NCI-H226 (cell line): Measurements from ENCODE around the gene ADORA2A.

Experiments used
- DNase-seq: peaks from one replicate; pipeline ENCODE4 v3.0.0-alpha.2; 2015

Gene ADORA2A

DNA sequence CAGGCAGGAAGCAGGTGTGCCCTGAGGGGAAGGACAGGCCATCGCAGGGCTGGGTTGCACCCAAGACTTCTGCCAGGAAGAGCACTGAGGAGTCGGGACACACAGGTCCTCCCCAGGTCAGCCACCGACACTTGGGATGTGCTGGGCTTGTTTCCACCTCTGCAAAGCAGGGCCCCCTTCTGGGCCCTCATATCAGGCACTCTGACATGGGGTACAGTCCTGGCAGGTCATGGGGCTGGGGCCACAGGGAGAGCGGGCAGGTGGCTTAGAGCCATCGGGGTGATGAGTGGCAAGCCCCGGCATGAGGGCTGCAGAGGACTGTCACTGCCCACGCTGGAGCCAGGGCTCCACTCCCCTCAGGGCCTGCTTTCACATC lies 7.9 kb upstream of the ADORA2A start:
- no peak for DNase-seq

DNA sequence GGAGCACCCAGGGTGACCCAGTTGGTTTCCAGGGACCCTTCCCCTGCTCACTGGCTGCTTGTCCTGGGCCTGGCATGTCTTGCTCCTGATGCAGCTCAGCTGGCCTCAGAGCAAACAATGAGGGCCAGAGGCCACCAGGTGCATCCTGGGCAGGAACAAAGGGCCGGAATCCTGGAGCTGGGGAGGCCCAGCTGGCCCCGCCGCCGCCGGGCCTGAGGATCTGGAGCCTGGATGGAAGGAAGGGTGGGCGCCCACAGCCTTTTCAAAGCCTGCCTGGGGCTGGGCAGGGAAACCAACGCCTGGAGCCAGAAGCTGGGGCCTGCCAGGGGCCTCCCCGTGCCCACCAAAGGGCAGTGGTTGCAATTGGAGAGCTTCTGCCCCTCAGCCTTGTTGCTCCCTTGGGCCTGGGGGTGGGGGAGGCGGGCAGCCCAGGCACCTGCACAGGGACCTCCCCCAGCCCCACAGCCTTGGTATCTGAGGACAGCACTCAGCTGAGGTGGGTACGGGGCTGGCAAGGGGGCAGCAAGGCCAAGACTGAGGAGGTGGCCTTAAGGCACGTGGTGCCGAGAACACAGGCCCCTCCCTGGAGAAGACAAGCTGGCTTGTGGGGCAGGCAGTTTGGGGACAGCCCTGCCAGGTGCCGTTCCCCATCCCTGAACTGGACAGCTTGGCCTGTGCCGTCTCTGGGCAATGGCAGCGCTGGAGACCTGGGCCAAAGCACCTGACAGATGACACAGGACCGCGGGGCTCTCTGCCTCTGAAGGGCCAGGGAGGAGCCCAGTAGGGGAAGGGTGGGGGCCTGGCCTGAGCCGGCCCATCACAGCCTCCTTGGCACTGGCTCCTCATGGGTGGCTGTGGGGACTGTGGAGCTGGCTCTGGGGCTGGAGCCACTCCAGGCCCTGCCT lies 7.1 kb upstream of the ADORA2A start:
- DNase-seq = no peak

DNA sequence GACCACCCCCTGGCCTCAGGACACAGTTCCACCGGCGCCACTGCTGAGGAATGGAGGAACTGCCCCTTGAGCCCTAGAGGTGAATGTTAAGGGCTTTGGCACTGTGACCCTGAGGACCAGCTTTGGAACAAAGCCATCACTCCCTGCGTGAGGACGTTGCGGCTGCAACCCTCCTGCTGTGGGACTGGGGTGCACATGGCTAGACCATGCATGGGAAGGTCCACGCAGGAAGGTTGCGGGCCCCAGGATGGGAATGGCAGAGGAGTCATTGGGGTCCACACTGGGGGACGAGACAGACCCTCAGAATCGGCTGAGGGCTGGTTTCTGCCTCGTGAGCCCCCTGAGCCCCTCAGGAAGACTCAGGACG lies 6.4 kb upstream of the ADORA2A start:
- DNase-seq = no peak

DNA sequence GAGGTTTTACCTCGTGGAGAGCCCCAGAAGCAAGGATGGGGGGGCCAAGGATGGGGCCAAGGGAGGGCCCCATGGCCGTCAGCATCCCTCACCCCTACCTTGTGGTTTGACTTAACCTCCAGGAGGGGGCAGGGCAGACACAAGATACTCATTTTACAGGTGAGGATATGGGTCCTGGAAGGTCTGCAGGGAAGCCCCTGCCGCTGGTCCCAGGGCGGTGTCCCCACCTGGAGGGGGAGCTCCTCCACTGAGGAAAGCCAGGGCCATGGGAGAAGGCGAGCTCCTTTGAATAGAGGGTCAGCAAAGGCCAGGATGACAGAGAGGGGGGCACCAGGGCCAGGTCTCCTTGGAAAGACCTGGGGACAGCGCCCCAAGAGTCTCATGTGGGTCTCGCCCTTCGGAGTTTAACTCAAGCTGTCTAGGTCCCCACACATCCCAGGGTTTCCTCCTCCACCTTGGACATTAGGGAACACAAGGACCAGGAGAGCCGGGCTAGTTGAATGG lies 5.9 kb upstream of the ADORA2A start:
- DNase-seq = no peak

DNA sequence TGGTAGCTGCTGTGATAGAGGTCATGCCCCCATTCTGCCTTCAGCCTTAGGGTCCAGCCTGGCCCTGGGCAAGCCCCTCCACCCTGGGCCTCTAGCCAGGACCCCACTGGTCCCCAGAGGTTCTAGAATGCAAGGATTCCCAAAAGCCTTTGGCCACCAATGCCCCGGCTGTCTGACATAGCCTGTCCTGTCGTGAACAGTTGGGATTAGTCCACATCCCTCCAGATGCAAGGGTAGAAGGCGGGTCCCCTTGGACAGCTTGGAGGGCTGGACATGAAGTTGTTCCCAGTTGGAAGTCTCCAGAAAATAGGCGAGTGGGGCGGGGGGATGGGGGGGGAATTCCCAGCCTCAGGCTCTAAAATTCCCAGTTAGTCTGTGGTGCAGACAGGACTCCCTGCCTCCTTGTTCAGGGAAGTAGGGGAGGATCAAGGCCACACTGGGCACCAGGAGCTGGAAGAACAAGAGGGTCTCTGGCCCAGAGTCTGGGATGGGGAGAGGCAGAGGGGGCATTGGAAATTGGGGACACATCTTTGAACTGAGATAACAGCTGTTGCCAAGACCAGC lies 5.2 kb upstream of the ADORA2A start:
- no peak for DNase-seq

DNA sequence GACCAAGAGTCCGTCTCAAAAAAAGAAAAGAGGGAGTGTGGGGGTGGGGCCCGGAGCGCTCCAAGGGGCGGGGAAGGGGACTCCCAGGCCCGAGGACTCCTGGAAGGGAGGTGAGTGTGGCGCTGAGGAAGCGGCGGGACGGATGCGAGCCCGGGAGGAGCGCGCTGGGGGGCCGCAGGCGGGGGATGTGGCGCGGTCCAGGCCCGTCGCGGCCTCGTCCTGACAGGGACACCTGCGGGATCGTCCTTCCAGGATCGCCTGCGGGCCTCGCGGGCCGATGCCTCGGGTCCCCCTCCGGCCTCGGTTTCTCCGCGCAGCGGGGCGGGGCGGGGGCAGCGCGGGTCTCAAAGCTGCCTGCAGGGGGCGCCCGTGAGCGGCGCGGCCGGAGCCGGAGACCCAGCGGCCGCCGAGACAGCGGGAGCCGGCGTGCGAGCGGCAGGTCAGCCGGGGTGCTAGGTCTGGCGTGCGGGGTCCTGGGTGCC lies 3.8 kb upstream of the ADORA2A start:
- no peak for DNase-seq

DNA sequence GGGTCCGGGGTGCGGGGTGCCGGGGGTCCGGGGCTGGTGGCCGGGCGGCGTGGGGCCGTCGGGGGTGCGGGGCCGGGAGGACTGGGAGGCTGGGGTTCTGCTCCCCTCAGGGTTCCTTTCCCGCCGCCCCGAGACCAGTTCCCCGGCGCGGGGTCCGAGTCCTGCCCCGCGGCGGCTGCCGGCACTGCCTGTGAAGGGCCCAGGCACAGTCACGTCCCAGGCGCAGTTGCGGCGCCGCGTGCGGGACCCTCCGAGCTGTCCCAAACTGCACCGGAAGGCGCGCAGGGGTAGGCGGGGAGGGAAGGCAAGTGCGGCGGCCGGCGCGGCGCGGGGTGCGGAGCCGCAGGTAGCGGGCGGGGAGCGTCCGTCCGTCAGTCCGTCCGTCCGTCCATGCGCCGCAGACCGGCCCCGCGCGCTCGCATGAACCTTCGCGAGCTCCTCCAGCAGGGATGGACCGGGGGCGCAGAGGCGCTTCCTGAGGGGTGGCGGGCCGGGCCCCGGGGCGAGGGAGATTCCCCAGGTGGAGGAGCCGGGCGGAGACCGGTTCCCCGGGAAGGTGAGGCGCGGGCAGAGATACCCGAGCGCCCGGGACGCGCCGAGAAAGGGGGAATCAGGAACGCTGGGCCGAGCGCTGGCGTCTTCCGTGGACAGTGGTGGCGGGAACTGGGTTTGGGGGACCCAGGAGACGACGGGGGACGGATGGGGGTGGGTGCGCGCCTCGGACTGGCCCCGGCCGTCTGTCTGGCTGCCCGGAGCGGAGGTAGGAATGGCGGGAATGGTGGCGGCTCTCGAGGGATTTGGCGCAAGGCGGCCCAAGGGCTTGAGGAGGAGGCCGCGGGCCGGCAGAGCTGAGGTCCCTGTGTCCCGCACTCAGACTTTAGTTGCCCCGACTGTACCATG lies 3.1 kb upstream of the ADORA2A start:
- DNase-seq = no peak

DNA sequence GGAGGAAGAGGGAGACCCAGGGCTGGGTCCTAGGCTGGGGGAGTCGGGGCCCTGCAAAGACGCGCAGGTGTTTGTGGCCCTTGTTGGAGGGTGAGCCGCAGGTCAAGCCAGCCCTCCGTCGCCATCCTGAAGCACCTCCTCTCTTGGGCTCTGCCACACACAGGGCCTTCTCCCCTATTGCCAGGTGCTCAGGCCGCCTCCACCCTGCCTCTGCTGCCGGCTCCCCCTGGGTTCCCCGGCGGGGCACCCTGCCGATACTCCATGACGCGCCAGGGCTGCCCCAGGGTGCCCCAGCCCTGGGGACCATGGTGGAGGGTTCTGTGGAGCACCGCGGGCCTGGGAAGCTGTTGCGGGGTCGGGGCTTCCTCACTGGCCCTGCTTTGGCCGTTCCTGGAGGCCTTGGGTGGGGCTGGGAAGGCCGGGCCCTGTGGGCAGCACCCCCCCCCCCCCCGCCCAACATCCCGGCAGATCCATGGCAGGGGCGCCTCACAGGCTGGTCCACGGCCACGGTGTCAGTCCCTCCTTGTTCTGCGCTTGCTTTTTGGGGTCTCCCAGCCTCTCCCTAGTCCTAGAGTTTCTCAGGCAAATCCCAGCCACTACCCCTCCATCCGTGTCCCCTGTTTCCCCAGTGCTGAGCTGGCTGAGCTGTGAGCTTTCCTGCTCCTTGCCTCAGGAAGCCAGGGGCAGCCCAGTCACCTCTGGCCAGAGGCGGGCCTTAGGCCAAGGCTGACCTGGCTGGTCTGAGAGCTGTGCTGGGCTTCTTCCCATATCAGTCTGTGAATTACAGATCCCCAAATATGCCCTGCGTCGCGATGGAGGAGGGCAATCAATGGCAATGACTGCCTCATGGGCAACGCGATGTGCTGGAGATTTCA lies 2.3 kb upstream of the ADORA2A start:
- no peak for DNase-seq

DNA sequence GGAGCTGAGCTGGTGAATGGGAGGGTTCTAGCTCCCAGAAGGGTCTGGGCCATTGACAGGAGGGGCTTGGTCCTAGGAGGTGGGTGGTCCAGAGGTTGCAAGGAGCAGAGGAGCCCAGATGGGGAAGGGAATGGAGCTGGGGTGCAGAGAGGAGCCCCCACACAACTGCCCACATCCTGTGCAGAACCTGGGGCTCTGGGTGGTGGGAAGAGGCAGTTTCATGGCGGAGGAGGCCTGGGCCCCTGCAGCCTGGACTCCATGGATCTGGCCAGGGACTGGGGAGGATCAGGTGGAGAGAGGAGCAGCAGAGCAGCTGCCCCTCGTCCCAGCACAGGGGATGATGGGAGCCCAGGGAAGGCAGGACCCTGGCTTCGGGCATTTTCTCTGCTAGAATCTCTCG lies 963 bp upstream of the ADORA2A start:
- no peak for DNase-seq

DNA sequence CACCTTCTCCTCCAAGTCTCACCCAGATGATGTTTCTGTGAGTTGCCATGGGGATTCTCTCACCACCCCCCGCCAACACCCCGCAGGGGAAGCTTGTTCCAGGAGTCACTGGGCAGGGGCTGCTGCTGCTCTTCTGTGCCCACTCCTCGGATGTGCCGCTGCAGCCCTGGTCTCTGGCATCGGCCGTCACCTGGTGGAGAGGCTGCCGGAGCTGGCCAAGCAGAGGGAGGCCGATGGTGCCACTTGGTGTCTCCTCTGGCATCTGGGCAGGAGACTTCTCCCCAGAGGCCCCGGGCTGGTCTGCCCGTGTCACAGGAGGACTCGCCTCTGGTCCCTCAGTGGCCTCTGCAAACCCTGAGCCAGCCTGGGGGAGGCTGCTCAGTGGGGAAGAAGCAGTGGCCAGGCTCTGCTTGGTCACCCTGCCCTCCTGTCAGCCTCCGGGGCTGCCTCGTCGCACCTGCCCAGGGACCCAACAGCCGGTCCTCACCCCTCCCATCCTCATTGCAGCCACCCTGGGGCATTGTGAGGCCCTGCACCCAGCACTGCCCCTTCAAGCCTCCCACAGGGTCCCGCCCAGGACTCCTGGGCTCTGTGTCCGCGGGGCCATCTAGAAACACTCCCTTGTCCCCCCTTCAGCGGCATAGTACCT lies 424 bp upstream of the ADORA2A start:
- DNase-seq = no peak

DNA sequence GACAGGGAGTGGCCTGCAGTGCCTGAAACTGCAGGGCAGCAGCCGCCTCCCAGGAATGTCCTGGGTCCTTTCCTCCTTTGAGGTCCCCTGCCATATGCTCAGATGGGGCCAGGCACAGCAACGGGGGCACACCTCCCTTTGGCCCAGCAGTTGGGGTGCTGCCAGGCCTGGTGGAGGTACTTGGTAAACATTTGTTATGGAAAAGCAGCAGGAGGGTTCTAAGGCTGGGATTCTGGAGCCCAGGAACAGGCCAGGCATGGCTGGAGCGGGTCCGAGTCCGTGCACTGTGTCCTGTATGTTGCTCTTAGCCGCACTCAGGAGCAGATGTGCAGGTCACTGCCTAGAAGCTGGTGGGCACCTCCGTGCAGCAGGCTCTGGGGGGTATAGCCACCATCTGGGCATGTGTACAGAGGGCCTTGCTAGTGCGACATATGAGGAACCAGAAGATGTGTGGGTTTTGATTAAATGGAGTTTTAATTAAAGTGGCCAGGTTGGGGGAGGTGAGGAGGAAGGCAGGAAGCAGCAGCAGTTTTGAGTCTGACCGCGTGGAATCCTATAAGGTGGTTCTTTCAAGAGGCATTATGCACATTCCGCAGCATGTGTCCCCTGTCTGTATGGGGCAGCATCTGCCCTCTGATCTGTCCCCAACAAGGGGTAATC lies 1.5 kb downstream of the ADORA2A start:
- no peak for DNase-seq

DNA sequence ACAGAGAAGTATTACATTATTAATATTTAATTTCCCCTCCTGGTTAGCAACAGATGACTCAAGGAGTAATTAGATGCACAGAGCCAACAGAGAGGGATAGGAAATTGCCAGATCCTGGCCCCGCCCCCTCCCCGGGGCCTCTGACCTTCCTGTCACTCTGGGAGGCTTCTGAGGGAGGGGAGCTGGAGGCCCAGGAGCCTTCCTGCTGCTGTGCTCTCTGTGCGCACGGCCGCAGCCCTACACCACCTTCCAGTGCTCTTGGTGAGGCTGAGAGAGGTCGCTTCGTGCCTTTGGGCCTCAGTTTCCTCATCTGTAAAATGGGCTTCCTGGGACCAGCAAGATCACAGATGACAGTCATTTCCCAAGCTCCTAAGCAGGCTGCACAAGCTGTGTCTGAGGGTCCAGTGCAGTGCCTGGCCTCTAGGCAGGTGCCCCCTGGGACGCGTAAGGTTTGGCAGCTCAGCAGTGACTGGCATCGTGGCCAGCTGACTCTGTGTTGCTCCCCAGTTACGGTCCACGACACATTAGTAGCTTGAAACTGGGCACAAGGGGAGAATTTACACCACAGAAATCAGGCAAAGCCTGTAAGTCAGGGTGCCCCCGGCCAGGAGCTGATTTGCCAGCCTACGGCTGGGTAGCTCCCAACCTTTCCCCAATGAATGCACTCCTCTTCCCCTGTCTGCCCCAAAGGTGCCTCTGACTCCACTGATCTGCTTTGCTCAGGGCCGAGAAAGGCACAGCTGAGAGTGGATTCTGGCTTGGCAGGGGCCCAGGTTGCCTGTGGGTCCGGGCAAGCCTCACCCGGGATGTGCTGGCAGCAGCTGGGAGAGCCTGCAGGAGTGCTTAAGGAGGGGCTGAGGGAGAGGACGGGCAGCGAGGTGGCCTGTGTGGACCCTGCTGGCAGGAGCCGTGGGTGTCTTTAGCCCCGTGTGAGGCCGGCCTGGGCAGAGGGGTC lies 2.3 kb downstream of the ADORA2A start:
- peak; percentile 65 for DNase-seq

DNA sequence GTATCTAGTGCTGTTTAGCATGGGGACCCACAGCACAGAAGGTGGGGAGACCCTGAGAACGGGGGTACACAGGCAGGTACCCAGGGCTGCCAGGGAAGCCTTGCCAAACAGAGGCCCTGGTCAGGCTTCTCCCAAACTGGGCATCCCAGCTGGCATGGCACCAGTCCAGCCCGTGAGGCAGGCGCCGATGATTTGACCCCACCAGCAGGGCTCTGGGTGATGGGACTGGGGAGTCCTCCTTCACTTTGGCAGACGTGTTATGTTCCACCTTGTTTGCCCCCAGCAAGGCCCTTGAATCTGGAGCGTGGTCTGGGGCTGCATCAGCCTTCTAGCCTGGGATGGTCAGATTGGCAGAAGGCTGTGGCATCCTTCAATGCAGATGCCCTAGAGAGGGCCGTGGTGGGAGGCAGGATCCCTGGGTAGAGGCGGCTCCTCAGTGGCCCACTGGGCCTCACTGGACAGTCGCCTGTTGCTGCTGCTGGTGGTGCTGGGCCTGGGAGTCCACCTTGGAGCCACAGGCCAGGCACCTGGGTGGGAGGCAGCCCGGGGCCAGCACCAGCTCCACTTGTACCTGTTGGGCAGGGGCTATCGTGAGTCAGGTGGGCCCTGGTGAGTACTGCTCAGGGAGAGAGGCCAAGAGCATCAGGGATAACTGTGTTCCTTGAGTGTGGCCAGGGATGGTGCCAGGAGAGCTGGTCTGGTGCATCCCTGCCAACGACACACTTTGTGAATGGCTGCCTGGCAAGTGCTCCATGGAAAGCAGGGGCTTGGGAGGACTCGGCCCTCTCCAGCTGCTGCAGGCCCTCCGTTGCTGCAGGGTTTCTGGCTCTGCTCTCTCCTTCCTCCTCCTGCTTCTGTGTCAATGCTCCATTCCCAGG lies 3.3 kb downstream of the ADORA2A start:
- DNase-seq = no peak

DNA sequence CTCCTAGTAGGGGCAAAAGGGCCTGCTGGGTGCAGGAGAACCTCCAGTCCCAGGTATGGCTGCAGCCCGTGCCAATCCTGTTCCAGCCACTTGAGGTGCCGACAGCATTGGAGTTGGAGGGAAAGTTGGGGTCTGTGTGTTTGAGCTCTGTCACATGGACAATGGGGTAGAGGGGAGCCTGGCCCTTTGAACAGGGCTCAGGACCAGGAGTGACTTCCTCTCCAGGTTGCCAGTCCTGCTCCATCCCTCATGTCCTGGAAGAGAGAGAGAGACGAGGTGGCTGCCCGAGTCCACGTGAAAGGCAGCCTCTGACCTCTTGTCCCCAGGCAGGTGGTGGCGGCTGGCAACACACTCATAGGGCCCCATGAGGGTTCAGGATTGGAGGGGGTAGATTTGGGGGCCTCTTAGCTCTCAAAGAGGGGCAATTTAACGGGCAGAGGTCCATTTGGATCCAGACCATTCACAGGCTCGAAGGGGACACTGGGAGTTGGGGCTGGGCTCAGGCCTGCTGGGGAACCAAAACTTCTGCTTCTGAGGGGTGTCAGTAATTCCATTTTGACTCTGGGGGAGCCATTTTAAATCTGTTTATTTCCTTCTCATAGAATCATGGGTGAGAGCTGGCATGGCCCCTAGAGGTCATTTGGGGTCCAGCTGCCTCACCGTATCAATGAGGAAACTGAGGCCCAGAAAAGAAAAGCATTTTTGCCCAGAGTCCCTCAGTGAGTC lies 4.1 kb downstream of the ADORA2A start:
- DNase-seq = no peak

DNA sequence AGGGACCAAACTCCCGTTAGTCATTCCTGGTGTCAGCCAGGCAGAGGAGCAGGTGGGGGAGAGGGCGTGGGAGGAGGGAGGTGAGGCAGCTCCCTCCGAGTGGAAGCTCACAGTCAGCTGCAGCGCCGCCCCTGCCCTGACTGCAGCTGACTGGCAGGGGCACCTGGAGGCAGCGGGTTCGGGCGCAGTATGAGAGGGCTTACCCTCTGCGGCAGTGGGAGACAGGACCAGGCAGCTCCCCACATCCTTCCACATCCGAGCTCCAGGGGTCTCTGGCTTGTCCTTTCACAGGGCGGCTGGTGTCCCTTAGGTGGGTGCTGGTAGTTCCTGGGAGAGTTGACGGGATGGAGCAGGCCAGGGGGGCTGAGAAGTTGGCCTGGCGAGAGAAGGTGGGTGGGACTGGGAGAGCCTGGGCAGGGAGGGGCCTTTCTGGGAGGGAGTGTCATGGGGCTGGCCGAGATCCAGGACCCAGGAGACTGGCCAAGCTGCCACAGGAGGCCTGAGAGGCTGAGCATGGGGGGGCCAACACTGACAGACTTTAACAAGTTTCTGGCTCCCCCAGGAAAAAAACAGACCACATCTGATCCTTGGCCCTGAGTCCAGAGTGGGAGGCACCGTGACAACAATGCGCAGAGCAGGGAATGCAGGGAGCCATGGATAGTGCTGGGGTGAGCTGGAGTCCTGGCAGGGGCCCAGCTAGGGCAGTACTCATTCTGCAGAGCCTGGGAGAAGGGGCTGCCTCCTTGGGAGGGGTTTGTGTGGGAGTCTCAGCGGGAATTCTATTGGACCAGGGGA lies 4.9 kb downstream of the ADORA2A start:
- DNase-seq = peak; percentile 82

DNA sequence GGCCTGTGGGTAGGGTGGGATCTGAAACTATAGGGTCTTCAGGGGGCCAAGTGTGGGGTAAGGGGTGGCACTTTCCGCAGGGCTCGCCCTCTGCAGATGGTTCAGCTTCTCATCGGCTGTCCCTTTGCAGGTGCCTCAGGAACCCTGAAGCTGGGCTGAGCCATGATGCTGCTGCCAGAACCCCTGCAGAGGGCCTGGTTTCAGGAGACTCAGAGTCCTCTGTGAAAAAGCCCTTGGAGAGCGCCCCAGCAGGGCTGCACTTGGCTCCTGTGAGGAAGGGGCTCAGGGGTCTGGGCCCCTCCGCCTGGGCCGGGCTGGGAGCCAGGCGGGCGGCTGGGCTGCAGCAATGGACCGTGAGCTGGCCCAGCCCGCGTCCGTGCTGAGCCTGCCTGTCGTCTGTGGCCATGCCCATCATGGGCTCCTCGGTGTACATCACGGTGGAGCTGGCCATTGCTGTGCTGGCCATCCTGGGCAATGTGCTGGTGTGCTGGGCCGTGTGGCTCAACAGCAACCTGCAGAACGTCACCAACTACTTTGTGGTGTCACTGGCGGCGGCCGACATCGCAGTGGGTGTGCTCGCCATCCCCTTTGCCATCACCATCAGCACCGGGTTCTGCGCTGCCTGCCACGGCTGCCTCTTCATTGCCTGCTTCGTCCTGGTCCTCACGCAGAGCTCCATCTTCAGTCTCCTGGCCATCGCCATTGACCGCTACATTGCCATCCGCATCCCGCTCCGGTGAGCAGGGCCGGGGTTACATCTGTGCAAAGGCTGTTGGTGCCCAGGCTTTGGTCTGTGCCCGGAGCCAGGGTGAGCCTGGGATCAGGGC lies 5.8 kb downstream of the ADORA2A start:
- no peak for DNase-seq
